ENCODE measurements around the gene BMPR1B. TPM values are rescaled to one million over a fixed set of nuclear protein-coding genes. Genes with fewer than 3 reads are reported as not detected.

The BMPR1B gene
- total and polyA plus RNA-seq, 4 donors = 0.27 to 0.70 (median 0.48) TPM

DNA sequence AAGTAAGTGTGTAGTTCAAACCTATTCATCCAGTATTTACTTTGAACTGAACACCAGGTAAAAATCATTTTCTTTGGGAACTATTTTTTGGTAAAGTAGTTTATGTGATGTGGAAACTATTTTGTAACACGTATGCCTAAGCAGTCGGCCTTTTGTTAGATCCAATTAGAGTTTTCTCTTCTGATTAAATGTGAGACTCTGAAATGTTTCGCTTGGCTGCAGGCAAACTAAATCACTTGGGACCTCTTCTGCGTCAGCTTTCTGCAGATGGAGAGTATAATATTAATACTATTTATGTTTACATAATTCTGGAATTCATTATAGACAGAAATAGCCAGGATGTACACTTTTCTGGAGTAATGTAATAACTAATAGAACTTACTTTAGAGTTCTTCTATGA lies 46.9 kb downstream of the BMPR1B start:
- Histone ChIP-seq H3K9me3 (ENCODE audit: control insufficient read depth in 4 of 4, low read length in 3 of 4) (no peaks in the 10 kb centered on the region), H3K36me3 (ENCODE audit: control insufficient read depth in 4 of 4, insufficient read depth in 3 of 4, low read depth in 1 of 4, low read length in 3 of 4) (peaks cover 0 to 1% (median 0%) of the 10 kb centered on the region in 4 donors), H3K27me3 (ENCODE audit: control insufficient read depth in 4 of 4, insufficient read depth in 4 of 4, low read length in 3 of 4) (peaks cover 0 to 4% (median 0%) of the 10 kb centered on the region in 4 donors), H3K4me3 (ENCODE audit: low read depth in 1 of 3, low read length in 3 of 3) (no peak overlapping the region), H3K4me1 (ENCODE audit: control insufficient read depth in 4 of 4, insufficient read depth in 4 of 4, low read length in 3 of 4) (no peaks in the 10 kb centered on the region), H3K27ac (ENCODE audit: low read depth in 1 of 2, low read length in 2 of 2) (no peak overlapping the region), H3K9ac (ENCODE audit: low read depth in 1 of 2, low read length in 2 of 2) (no peak overlapping the region)
- 91% methylated on average over 4 of the region's 4 CpGs for WGBS
- TF ChIP-seq EGR1 (IDR thresholded peaks at IDR 0.05; ENCODE audit: low read depth in 2 of 2) (no peak), HNF4A (conservative IDR thresholded peaks at IDR 0.05) (no peak), HNF4G (IDR thresholded peaks at IDR 0.05) (no peak), NR2F2 (IDR thresholded peaks at IDR 0.05) (no peak), YY1 (IDR thresholded peaks at IDR 0.05) (no peak), RXRA (IDR thresholded peaks at IDR 0.05) (no peak), FOXA1 (IDR thresholded peaks at IDR 0.05) (no peak), SP1 (IDR thresholded peaks at IDR 0.05) (no peak), TAF1 (conservative IDR thresholded peaks at IDR 0.05) (no peak), JUND (IDR thresholded peaks at IDR 0.05) (no peak), RAD21 (IDR thresholded peaks at IDR 0.05) (no peak)
- TF ChIP-seq, protein P1, sequence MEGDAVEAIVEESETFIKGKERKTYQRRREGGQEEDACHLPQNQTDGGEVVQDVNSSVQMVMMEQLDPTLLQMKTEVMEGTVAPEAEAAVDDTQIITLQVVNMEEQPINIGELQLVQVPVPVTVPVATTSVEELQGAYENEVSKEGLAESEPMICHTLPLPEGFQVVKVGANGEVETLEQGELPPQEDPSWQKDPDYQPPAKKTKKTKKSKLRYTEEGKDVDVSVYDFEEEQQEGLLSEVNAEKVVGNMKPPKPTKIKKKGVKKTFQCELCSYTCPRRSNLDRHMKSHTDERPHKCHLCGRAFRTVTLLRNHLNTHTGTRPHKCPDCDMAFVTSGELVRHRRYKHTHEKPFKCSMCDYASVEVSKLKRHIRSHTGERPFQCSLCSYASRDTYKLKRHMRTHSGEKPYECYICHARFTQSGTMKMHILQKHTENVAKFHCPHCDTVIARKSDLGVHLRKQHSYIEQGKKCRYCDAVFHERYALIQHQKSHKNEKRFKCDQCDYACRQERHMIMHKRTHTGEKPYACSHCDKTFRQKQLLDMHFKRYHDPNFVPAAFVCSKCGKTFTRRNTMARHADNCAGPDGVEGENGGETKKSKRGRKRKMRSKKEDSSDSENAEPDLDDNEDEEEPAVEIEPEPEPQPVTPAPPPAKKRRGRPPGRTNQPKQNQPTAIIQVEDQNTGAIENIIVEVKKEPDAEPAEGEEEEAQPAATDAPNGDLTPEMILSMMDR (IDR thresholded peaks at IDR 0.05; ENCODE audit: low read depth, low read length, missing input control) = no peak
- TF ChIP-seq, protein P2, sequence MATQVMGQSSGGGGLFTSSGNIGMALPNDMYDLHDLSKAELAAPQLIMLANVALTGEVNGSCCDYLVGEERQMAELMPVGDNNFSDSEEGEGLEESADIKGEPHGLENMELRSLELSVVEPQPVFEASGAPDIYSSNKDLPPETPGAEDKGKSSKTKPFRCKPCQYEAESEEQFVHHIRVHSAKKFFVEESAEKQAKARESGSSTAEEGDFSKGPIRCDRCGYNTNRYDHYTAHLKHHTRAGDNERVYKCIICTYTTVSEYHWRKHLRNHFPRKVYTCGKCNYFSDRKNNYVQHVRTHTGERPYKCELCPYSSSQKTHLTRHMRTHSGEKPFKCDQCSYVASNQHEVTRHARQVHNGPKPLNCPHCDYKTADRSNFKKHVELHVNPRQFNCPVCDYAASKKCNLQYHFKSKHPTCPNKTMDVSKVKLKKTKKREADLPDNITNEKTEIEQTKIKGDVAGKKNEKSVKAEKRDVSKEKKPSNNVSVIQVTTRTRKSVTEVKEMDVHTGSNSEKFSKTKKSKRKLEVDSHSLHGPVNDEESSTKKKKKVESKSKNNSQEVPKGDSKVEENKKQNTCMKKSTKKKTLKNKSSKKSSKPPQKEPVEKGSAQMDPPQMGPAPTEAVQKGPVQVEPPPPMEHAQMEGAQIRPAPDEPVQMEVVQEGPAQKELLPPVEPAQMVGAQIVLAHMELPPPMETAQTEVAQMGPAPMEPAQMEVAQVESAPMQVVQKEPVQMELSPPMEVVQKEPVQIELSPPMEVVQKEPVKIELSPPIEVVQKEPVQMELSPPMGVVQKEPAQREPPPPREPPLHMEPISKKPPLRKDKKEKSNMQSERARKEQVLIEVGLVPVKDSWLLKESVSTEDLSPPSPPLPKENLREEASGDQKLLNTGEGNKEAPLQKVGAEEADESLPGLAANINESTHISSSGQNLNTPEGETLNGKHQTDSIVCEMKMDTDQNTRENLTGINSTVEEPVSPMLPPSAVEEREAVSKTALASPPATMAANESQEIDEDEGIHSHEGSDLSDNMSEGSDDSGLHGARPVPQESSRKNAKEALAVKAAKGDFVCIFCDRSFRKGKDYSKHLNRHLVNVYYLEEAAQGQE (IDR thresholded peaks at IDR 0.05) = no peak
- TF ChIP-seq, protein P3, sequence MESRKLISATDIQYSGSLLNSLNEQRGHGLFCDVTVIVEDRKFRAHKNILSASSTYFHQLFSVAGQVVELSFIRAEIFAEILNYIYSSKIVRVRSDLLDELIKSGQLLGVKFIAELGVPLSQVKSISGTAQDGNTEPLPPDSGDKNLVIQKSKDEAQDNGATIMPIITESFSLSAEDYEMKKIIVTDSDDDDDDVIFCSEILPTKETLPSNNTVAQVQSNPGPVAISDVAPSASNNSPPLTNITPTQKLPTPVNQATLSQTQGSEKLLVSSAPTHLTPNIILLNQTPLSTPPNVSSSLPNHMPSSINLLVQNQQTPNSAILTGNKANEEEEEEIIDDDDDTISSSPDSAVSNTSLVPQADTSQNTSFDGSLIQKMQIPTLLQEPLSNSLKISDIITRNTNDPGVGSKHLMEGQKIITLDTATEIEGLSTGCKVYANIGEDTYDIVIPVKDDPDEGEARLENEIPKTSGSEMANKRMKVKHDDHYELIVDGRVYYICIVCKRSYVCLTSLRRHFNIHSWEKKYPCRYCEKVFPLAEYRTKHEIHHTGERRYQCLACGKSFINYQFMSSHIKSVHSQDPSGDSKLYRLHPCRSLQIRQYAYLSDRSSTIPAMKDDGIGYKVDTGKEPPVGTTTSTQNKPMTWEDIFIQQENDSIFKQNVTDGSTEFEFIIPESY (IDR thresholded peaks at IDR 0.05) = no peak
- no peak for DNase-seq (ENCODE audit: low spot score)

DNA sequence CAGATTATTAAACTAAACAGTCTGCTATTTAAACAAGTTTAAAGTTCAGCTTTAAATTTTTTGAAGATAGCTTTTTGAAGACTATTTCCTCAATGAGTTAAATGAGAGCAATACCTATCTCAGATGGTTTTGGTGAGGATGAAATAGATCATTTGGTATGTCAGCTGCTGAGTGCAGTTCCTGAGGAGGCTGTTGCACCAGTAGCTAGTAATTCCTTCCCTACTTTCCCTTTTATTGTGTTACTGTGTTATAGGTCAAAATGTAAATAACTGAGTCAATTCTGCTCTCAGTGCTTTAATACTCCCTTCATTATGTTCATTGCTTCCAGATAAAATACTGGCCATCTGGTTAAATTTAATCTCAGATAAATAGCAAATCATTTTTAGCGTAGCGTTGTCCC lies 48.6 kb downstream of the BMPR1B start:
- H3K4me3 ChIP-seq (ENCODE audit: low read depth in 1 of 3, low read length in 3 of 3) = no peak overlapping the region
- H3K9ac ChIP-seq (ENCODE audit: low read depth in 1 of 2, low read length in 2 of 2) = no peak overlapping the region
- TF ChIP-seq, protein P4, sequence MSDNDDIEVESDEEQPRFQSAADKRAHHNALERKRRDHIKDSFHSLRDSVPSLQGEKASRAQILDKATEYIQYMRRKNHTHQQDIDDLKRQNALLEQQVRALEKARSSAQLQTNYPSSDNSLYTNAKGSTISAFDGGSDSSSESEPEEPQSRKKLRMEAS (IDR thresholded peaks at IDR 0.05) = no peak
- TF ChIP-seq HNF4A (conservative IDR thresholded peaks at IDR 0.05) (no peak), SP1 (IDR thresholded peaks at IDR 0.05) (no peak), YY1 (IDR thresholded peaks at IDR 0.05) (no peak), EGR1 (IDR thresholded peaks at IDR 0.05; ENCODE audit: low read depth in 2 of 2) (no peak), NR2F2 (IDR thresholded peaks at IDR 0.05) (no peak)
- no peaks in the 10 kb centered on the region for H3K4me1 ChIP-seq (ENCODE audit: control insufficient read depth in 4 of 4, insufficient read depth in 4 of 4, low read length in 3 of 4)
- no peaks in the 10 kb centered on the region for H3K9me3 ChIP-seq (ENCODE audit: control insufficient read depth in 4 of 4, low read length in 3 of 4)
- WGBS = 96% methylated on average over 2 of the region's 2 CpGs
- no peak overlapping the region for H3K27ac ChIP-seq (ENCODE audit: low read depth in 1 of 2, low read length in 2 of 2)
- H3K36me3 ChIP-seq (ENCODE audit: control insufficient read depth in 4 of 4, insufficient read depth in 3 of 4, low read depth in 1 of 4, low read length in 3 of 4) = peaks cover 0 to 1% (median 0%) of the 10 kb centered on the region in 4 donors
- no peak for DNase-seq (ENCODE audit: low spot score)
- peaks cover 0 to 4% (median 0%) of the 10 kb centered on the region in 4 donors for H3K27me3 ChIP-seq (ENCODE audit: control insufficient read depth in 4 of 4, insufficient read depth in 4 of 4, low read length in 3 of 4)

All from liver (tissue), 9 donors.